OCI-LY1 (cell line): ENCODE measurements around the gene OR6B3.

Experiments used
- H2AFZ ChIP-seq: fragments of 200-600 bp; sonication (generic), shearing (Covaris generic); 2 replicates; pipeline ENCODE4 v1.6.0; 2014; ENCODE audit warnings: antibody characterized with exemption, mild to moderate bottlenecking, low read length
- H3F3A ChIP-seq: fragments of 200-600 bp; sonication (generic), shearing (Covaris generic); 2 replicates; pipeline ENCODE4 v1.6.0; 2014; ENCODE audit warnings: mild to moderate bottlenecking, antibody characterized with exemption, low read length, moderate library complexity; ENCODE audit not compliant: insufficient read depth
- H3K27ac ChIP-seq: fragments of 200-600 bp; sonication (generic); 2 replicates; pipeline ENCODE4 v1.5.1; 2014; ENCODE audit warnings: low read length, mixed run types, mild to moderate bottlenecking, low read depth; ENCODE audit not compliant: poor library complexity, severe bottlenecking
- H3K27me3 ChIP-seq: fragments of 200-600 bp; sonication (generic); 2 replicates; pipeline ENCODE4 v1.6.0; 2014; ENCODE audit warnings: antibody characterized with exemption, mild to moderate bottlenecking, low read length, moderate library complexity; ENCODE audit not compliant: insufficient read depth
- H3K36me3 ChIP-seq: fragments of 200-600 bp; sonication (generic); 2 replicates; pipeline ENCODE4 v1.6.1; 2014; ENCODE audit warnings: mild to moderate bottlenecking, antibody characterized with exemption, low read length, moderate library complexity, mixed read lengths; ENCODE audit not compliant: insufficient read depth
- H3K4me1 ChIP-seq: fragments of 200-600 bp; sonication (generic); 2 replicates; pipeline ENCODE4 v1.5.1; 2014; ENCODE audit warnings: mild to moderate bottlenecking, low read length, moderate library complexity; ENCODE audit not compliant: insufficient read depth, severe bottlenecking
- H3K4me2 ChIP-seq: fragments of 200-600 bp; sonication (generic), shearing (Covaris generic); 2 replicates; pipeline ENCODE4 v1.6.1; 2014; ENCODE audit warnings: low read length
- H3K4me3 ChIP-seq: fragments of 200-600 bp; sonication (generic); 2 replicates; pipeline ENCODE4 v1.5.1; 2014; ENCODE audit warnings: low read length, low read depth, mild to moderate bottlenecking, mixed read lengths; ENCODE audit not compliant: poor library complexity, severe bottlenecking
- H3K79me2 ChIP-seq: fragments of 200-600 bp; shearing (Covaris generic); 2 replicates; pipeline ENCODE4 v1.6.1; 2016; ENCODE audit warnings: mixed run types, low read length, mixed read lengths; ENCODE audit not compliant: insufficient read depth
- H3K9ac ChIP-seq: fragments of 200-600 bp; sonication (generic), shearing (Covaris generic); 2 replicates; pipeline ENCODE4 v1.6.1; 2014; ENCODE audit warnings: mild to moderate bottlenecking, low read length, mixed read lengths
- H3K9me2 ChIP-seq: fragments of 200-600 bp; sonication (generic), shearing (Covaris generic); 2 replicates; pipeline ENCODE4 v1.6.1; 2014; ENCODE audit warnings: low read depth, mild to moderate bottlenecking, low read length, mixed read lengths
- H3K9me3 ChIP-seq: fragments of 200-600 bp; shearing (Covaris generic); 2 replicates; pipeline ENCODE4 v1.6.1; 2014; ENCODE audit warnings: low read length, mixed read lengths
- H4K20me1 ChIP-seq: fragments of 200-600 bp; sonication (generic), shearing (Covaris generic); 2 replicates; pipeline ENCODE4 v1.6.0; 2016; ENCODE audit warnings: mild to moderate bottlenecking, low read length; ENCODE audit not compliant: insufficient read depth
- CTCF ChIP-seq: fragments of 200-600 bp; sonication (generic), shearing (Covaris generic); IDR thresholded peaks from 2 replicates; pipeline ENCODE4 v1.5.1; 2017; ENCODE audit warnings: mild to moderate bottlenecking, antibody characterized with exemption, low read length, moderate library complexity, mixed read lengths
- EZH2 ChIP-seq: fragments of 200-600 bp; sonication (generic), shearing (Covaris generic); IDR thresholded peaks from 2 replicates; pipeline ENCODE4 v1.8.0; 2017; ENCODE audit warnings: borderline replicate concordance, mixed run types, mild to moderate bottlenecking, antibody characterized with exemption, low read length, moderate library complexity, mixed read lengths

Gene OR6B3

GRCh38 chr2:240089306-240089705 lies 36.0 kb upstream of the OR6B3 start:
- TF ChIP-seq CTCF (no peak), EZH2 (no peak)
- H3K4me3 ChIP-seq, result no peak overlapping the region

GRCh38 chr2:240086563-240086962 lies 33.2 kb upstream of the OR6B3 start:
- Histone ChIP-seq H3K27ac (no peak overlapping the region), H3K79me2 (no peaks in the 10 kb centered on the region), H3K27me3 (no peaks in the 10 kb centered on the region), H3K4me3 (no peak overlapping the region), H3K9me3 (peaks cover 8% of the 10 kb centered on the region), H3K36me3 (no peaks in the 10 kb centered on the region), H2AFZ (no peak overlapping the region), H3K4me1 (no peaks in the 10 kb centered on the region), H3F3A (no peaks in the 10 kb centered on the region), H3K4me2 (no peak overlapping the region), H3K9me2 (no peaks in the 10 kb centered on the region), H3K9ac (no peak overlapping the region), H4K20me1 (no peaks in the 10 kb centered on the region)
- TF ChIP-seq EZH2, result no peak
- no peak for TF ChIP-seq CTCF

More at GRCh38 chr2:240089306-240089705, 36.0 kb upstream of the OR6B3 start:
- no peak overlapping the region for H3K4me2 ChIP-seq
- H3F3A ChIP-seq, result no peaks in the 10 kb centered on the region
- no peak overlapping the region for H2AFZ ChIP-seq
- H3K27ac ChIP-seq, result no peak overlapping the region
- H3K9me2 ChIP-seq, result no peaks in the 10 kb centered on the region
- H4K20me1 ChIP-seq, result no peaks in the 10 kb centered on the region
- H3K79me2 ChIP-seq, result no peaks in the 10 kb centered on the region
- no peak overlapping the region for H3K9ac ChIP-seq
- H3K36me3 ChIP-seq, result no peaks in the 10 kb centered on the region
- H3K4me1 ChIP-seq, result no peaks in the 10 kb centered on the region
- H3K27me3 ChIP-seq, result no peaks in the 10 kb centered on the region
- H3K9me3 ChIP-seq, result peaks cover 8% of the 10 kb centered on the region

GRCh38 chr2:240078631-240079030 lies 25.3 kb upstream of the OR6B3 start:
- Histone ChIP-seq H3K4me3 (no peak overlapping the region), H3K36me3 (no peaks in the 10 kb centered on the region), H4K20me1 (no peaks in the 10 kb centered on the region), H3K4me2 (no peak overlapping the region), H3K27me3 (no peaks in the 10 kb centered on the region), H3K79me2 (no peaks in the 10 kb centered on the region), H3K27ac (no peak overlapping the region), H3F3A (no peaks in the 10 kb centered on the region), H2AFZ (no peak overlapping the region), H3K9me2 (no peaks in the 10 kb centered on the region), H3K9ac (no peak overlapping the region), H3K9me3 (peaks cover 16% of the 10 kb centered on the region), H3K4me1 (no peaks in the 10 kb centered on the region)
- no peak for TF ChIP-seq CTCF
